ENCODE measurements around the gene ADH1B. TPM values are rescaled to one million over a fixed set of nuclear protein-coding genes. Genes with fewer than 3 reads are reported as not detected.
A peak's percentile ranks its signal among the peaks of the same experiment; 100 is the strongest.

Gene ADH1B
- total and polyA plus RNA-seq, 2 donors from 2014 or later = 38.6 to 223 TPM

DNA sequence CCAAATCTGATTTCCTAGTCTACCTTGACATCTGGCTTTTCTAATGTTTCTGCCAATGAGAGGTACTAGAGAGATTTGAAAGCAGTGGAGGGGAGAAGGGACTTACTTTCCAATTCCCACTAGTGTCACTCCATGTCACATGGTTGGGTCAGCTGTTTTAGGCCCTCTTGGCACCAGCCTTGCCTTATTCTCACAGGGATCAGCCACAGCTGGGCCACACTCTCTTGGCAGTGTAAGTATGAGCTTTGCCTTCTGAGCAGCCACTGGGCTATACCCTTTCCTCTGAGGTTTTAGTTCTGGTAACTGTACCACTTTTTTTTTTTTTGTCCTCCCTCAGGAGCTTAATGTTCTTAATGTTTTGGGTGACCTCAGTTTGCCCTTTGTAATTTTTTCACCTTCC lies 41.6 kb upstream of the ADH1B start:
- H3K27me3 ChIP-seq (ENCODE audit: control insufficient read depth, insufficient read depth, low read length) = no peaks in the 10 kb centered on the region
- DNase-seq = no peak
- no peaks in the 10 kb centered on the region for H3K9me3 ChIP-seq (ENCODE audit: control insufficient read depth in 2 of 3, insufficient read depth in 1 of 3, low read length in 3 of 3)
- H3K9ac ChIP-seq (ENCODE audit: low read length in 3 of 3) = no peak overlapping the region
- TF ChIP-seq, protein P1, sequence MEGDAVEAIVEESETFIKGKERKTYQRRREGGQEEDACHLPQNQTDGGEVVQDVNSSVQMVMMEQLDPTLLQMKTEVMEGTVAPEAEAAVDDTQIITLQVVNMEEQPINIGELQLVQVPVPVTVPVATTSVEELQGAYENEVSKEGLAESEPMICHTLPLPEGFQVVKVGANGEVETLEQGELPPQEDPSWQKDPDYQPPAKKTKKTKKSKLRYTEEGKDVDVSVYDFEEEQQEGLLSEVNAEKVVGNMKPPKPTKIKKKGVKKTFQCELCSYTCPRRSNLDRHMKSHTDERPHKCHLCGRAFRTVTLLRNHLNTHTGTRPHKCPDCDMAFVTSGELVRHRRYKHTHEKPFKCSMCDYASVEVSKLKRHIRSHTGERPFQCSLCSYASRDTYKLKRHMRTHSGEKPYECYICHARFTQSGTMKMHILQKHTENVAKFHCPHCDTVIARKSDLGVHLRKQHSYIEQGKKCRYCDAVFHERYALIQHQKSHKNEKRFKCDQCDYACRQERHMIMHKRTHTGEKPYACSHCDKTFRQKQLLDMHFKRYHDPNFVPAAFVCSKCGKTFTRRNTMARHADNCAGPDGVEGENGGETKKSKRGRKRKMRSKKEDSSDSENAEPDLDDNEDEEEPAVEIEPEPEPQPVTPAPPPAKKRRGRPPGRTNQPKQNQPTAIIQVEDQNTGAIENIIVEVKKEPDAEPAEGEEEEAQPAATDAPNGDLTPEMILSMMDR (IDR thresholded peaks at IDR 0.05; ENCODE audit: borderline replicate concordance, extremely low read depth, insufficient read depth) = no peak
- H3K4me1 ChIP-seq (ENCODE audit: control insufficient read depth in 2 of 3, insufficient read depth in 2 of 3, low read depth in 1 of 3, low read length in 3 of 3) = peaks cover 2 to 5% (median 3%) of the 10 kb centered on the region in 3 donors
- FAIRE-seq = no peak
- intact Hi-C loops (cut with DNase I) = no loop called here
- H3K36me3 ChIP-seq (ENCODE audit: control insufficient read depth in 2 of 3, insufficient read depth in 3 of 3, low read length in 3 of 3) = no peaks in the 10 kb centered on the region
- no peak overlapping the region for H3K4me3 ChIP-seq (ENCODE audit: low read length in 3 of 3)
- no peak overlapping the region for H3K27ac ChIP-seq (ENCODE audit: low read depth in 2 of 2, low read length in 2 of 2)

DNA sequence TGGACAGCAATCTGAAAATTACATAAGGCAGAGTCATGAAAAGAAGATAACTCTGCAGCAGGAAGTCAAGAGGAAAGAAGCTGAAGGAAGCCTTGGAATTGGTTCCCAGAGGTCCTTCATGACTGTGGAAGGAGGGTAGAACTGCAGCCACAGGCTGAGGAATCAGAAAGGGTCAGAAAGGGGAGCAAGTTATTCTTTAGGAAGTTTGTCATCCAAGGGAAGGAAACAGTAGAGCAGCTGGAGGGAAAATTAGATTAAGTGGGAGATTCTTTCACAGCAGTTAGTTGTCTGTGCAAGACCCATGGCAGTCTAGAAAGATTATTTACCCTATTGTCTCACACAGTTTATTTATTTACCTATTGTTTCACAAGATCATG lies 40.7 kb upstream of the ADH1B start:
- H3K9me3 ChIP-seq (ENCODE audit: control insufficient read depth in 2 of 3, insufficient read depth in 1 of 3, low read length in 3 of 3) = no peaks in the 10 kb centered on the region
- peaks cover 2 to 5% (median 3%) of the 10 kb centered on the region in 3 donors for H3K4me1 ChIP-seq (ENCODE audit: control insufficient read depth in 2 of 3, insufficient read depth in 2 of 3, low read depth in 1 of 3, low read length in 3 of 3)
- no peak overlapping the region for H3K4me3 ChIP-seq (ENCODE audit: low read length in 3 of 3)
- peak in 1 of 5 donors; percentile 44 for DNase-seq
- intact Hi-C loops (cut with DNase I) = no loop called here
- FAIRE-seq = no peak
- H3K36me3 ChIP-seq (ENCODE audit: control insufficient read depth in 2 of 3, insufficient read depth in 3 of 3, low read length in 3 of 3) = no peaks in the 10 kb centered on the region
- no peaks in the 10 kb centered on the region for H3K27me3 ChIP-seq (ENCODE audit: control insufficient read depth, insufficient read depth, low read length)
- no peak overlapping the region for H3K27ac ChIP-seq (ENCODE audit: low read depth in 2 of 2, low read length in 2 of 2)
- TF ChIP-seq, protein P1 (IDR thresholded peaks at IDR 0.05; ENCODE audit: borderline replicate concordance, extremely low read depth, insufficient read depth) = no peak
- H3K9ac ChIP-seq (ENCODE audit: low read length in 3 of 3) = no peak overlapping the region

DNA sequence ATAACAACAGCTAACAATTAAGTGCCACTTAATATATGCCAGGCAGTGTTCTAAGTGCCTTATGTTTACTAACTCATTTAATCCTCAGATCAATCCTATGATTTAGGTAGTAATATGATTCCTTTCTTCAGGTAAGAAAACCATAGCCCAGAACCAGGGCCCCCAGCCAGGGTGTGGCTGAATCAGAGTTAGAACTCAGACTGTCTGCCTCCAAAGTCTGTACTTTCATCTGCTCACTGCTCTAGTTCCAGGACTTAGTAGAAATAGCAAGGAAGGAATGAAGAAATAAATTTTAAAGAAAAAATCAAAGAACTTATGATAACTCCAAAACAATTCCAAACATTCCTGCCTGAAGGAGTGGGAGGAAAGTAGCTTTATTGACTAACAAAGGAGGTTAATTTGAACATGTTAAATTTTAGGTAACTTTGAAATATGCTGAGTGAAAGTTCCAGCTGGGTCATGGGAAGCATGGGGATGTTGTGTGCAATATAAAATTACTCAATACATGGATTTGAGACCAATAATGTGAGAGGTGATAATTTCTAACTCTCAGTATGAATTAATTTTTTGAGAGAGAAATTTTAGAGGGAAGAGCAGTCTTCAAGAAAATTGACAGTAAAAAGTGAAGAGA lies 40.2 kb upstream of the ADH1B start:
- no peak for FAIRE-seq
- Histone ChIP-seq H3K9me3 (ENCODE audit: control insufficient read depth in 2 of 3, insufficient read depth in 1 of 3, low read length in 3 of 3) (no peaks in the 10 kb centered on the region), H3K4me1 (ENCODE audit: control insufficient read depth in 2 of 3, insufficient read depth in 2 of 3, low read depth in 1 of 3, low read length in 3 of 3) (peaks cover 2 to 5% (median 3%) of the 10 kb centered on the region in 3 donors)

More for the DNA sequence above, 40.2 kb upstream of the ADH1B start:
- Histone ChIP-seq H3K27ac (ENCODE audit: low read depth in 2 of 2, low read length in 2 of 2) (no peak overlapping the region), H3K27me3 (ENCODE audit: control insufficient read depth, insufficient read depth, low read length) (no peaks in the 10 kb centered on the region), H3K4me3 (ENCODE audit: low read length in 3 of 3) (no peak overlapping the region), H3K9ac (ENCODE audit: low read length in 3 of 3) (no peak overlapping the region), H3K36me3 (ENCODE audit: control insufficient read depth in 2 of 3, insufficient read depth in 3 of 3, low read length in 3 of 3) (no peaks in the 10 kb centered on the region)
- DNase-seq = no peak
- intact Hi-C loops (cut with DNase I) = no loop called here
- TF ChIP-seq, protein P1 (IDR thresholded peaks at IDR 0.05; ENCODE audit: borderline replicate concordance, extremely low read depth, insufficient read depth) = no peak

Data from kidney (tissue), 14 donors.